GM20000 (cell line): ENCODE data around the gene UQCRFS1.
A peak's percentile ranks its signal among the peaks of the same experiment; 100 is the strongest.
"Not testable (repeated sequence)": the region's sequence is repeated elsewhere in the genome, so short reads cannot be mapped to it uniquely, and the experiment has no call there.

Experiments
- DNase-seq: peaks from one replicate; pipeline ENCODE4 v3.0.0; 2012; ENCODE audit warnings: low spot score
- CTCF ChIP-seq: IDR thresholded peaks from 2 replicates; pipeline ENCODE4 v1.5.1; 2012; ENCODE audit warnings: mild to moderate bottlenecking, control low read depth; ENCODE audit errors: extremely low read depth, missing control alignments

Gene UQCRFS1

GRCh38 chr19:29214411-29214810 is 1.5 kb upstream of the UQCRFS1 start:
- DNase-seq, result no peak
- TF ChIP-seq CTCF, result no peak

- TF ChIP-seq CTCF, result no peak
- no peak for DNase-seq
Observed at GRCh38 chr19:29212356-29212647, 649 bp downstream of the UQCRFS1 start.

- no peak for TF ChIP-seq CTCF
- peak; percentile 24 for DNase-seq
Observed at GRCh38 chr19:29211562-29212355, 1.2 kb downstream of the UQCRFS1 start.

DNA sequence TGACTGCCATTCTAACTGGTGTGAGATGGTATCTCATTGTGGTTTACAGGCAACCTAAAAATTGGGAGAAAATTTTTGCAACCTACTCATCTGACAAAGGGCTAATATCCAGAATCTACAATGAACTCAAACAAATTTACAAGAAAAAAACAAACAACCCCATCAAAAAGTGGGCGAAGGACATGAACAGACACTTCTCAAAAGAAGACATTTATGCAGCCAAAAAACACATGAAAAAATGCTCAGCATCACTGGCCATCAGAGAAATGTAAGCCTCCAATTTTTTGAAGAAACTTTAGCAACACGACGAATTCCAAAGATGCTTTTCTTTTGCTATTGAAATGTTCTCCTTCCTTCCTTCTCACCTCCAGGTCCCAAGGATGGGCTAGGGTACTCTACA is 1.9 kb downstream of the UQCRFS1 start:
- not testable (repeated sequence) for DNase-seq

- DNase-seq, result not testable (repeated sequence)
Observed at GRCh38 chr19:29210502-29210901, 2.4 kb downstream of the UQCRFS1 start.

GRCh38 chr19:29207403-29208187 is 5.4 kb downstream of the UQCRFS1 start:
- DNase-seq, result not testable (repeated sequence)

DNA sequence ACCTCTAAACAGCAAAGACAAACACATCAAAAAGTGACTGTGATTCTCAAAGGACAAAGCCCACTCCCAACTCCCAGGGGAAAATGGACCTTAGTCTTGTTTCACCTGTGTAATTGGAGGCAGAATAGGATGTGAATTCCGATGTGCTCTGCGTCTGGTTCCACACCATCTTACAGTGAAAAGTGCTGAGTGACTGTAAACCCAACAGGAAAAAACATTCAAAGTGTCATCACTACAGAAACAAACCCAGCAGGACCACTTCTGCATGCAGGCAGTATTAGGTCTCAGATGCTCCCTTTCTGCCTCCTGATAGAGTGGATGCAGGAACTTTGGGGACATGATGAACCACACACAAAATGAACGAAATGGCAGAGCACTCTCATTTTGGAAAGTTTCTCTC is 6.5 kb downstream of the UQCRFS1 start:
- no peak for TF ChIP-seq CTCF

GRCh38 chr19:29202281-29202680 is 10.7 kb downstream of the UQCRFS1 start:
- no peak for TF ChIP-seq CTCF
- no peak for DNase-seq

More for the DNA sequence above, 6.5 kb downstream of the UQCRFS1 start:
- DNase-seq, result no peak

- no peak for DNase-seq
- TF ChIP-seq CTCF, result no peak
Observed at GRCh38 chr19:29201855-29202254, 11.1 kb downstream of the UQCRFS1 start.
